H54 (cell line): Measurements from ENCODE around the gene CA10.
A peak's percentile ranks its signal among the peaks of the same experiment; 100 is the strongest.

ENCODE experiments used
- DNase-seq: peaks from one replicate; pipeline ENCODE4 v3.0.0; 2011; ENCODE audit warnings: low spot score, mixed read lengths; ENCODE audit not compliant: insufficient read length
- FAIRE-seq: peaks from 3 replicates; lab custom pipeline; 2011; peaks lifted over from hg19 to GRCh38; lab: Jason Lieb, UNC
- POLR2A ChIP-seq: IDR thresholded peaks from 2 replicates; pipeline ENCODE4 v1.6.1; 2011; ENCODE audit warnings: low read depth, mild to moderate bottlenecking, low read length

CA10 gene

DNA sequence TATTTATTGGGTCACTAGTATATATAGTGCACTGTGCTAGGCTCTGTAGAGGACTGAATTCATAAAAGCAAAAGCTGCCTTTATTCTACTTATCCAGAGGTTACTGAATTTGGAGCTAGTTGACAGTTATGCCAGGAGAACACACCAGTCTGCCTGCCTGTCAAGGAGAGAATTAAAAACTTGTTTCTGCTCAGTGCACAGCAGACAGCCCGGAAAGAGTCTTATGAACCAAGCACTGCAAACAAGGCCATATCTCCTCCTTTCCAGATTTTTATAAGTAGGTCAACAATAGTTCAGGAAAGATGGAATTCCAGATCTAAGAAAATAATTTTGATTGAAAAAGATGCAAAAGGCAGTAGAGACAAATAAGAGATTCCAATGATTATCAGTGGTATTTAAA is 267.8 kb downstream of the CA10 start:
- FAIRE-seq (no peak), DNase-seq (no peak)
- TF ChIP-seq POLR2A, result no peak

DNA sequence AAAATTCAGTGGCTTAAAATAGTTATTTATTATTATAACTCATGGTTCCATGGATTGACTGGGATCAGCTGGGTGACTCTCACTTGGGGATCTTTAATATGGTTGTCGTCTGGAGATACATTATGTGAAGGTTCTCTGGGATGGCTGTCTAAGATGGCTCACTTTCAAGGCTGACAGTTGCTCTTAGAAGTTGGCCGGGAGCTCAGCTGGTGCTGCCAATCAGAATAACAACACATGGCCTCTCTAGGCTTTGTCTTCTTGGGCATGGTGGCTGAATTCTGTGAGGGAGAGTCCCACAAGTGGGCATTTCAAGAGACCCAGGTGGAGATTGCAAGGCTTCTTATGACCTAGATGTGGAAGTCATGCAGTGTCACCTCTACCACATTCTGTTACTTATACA is 269.7 kb downstream of the CA10 start:
- no peak for DNase-seq
- TF ChIP-seq POLR2A, result no peak

GRCh38 chr17:51876986-51877385 is 281.5 kb downstream of the CA10 start:
- FAIRE-seq (no peak), DNase-seq (no peak)
- no peak for TF ChIP-seq POLR2A

More for the DNA sequence above, 269.7 kb downstream of the CA10 start:
- FAIRE-seq, result no peak

- no peak for TF ChIP-seq POLR2A
- FAIRE-seq (no peak), DNase-seq (no peak)
These were observed 285.2 kb downstream of the CA10 start for GRCh38 chr17:51873302-51873701.

- FAIRE-seq, result no peak
- no peak for DNase-seq
- TF ChIP-seq POLR2A, result no peak
These were observed 289.1 kb downstream of the CA10 start for GRCh38 chr17:51869387-51869786.

DNA sequence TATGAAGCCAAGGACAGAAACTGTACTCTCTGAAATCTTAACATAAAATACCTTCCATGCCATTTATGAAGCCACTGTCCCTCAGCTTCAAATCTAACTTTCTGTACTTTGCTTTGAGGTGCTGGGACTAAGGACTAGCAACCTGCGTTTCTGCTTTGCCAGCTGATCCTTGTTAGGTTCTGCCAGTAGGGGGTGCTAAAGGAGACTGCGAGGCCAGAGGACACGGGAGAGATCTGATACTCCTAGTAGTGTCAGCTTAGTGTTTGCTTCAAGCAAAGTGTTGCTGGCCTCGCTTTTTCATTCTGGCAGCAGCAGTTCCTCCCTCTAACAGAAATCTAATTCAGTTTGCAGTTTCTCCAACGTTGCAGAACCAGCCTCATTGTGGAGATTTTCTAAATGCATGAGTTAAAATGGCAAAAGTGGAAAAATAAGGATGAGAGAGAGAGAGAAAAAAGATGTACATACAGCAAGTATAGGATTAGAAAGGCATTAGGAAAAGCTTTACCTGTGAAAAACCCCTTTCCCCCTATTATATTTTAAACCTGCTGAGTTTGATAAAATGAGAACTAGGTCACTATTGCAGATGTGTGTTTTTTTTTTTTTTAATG is 297.5 kb downstream of the CA10 start:
- FAIRE-seq, result peak; percentile 45
- TF ChIP-seq POLR2A, result no peak
- peak; percentile 43 for DNase-seq

GRCh38 chr17:51857052-51857597 is 301.4 kb downstream of the CA10 start:
- DNase-seq, result no peak
- FAIRE-seq, result no peak
- no peak for TF ChIP-seq POLR2A

DNA sequence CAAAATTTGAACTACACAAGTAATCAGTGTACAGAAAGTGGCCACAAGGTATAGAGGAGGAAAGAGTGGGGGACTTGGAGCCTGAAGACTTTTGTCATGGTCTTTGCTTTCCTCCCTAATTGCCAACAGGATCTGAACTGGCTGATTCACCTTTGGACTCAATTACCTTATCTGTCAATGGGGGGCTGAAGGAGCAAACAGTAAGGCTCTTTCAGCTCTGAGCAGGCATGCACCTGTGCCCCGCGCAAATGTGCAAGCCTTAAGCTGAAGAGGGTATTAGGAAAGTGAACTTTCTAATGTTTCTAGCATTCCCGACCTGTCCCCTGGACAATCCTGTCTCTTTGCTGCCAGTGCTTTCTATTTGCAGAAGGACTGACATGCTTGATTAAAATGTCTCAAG is 302.7 kb downstream of the CA10 start:
- DNase-seq, result no peak
- no peak for FAIRE-seq
- no peak for TF ChIP-seq POLR2A

- DNase-seq, result no peak
These were observed 304.7 kb downstream of the CA10 start for GRCh38 chr17:51853857-51854256.

GRCh38 chr17:51852603-51853002 is 305.9 kb downstream of the CA10 start:
- DNase-seq (no peak), FAIRE-seq (no peak)
- TF ChIP-seq POLR2A, result no peak

More at GRCh38 chr17:51853857-51854256, 304.7 kb downstream of the CA10 start:
- FAIRE-seq, result no peak
- no peak for TF ChIP-seq POLR2A

DNA sequence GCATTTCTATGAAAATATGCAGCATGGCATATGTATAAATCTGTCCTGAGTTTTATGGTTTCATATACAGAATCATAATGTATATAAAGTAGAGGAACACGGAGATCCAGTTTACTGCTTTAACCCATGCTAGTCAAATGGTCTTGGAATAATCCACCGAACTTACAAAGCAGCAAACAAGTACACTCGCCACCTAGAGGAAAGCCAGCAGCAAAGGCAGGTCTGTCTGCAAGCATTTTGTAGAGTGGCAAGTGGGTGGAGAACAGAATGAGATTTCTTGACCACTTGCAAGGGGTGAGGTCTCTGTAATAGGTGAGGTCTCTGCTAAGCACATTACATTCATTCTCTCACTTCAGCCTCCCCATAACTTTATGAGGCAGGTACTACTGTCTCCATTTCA is 308.3 kb downstream of the CA10 start:
- no peak for DNase-seq
- no peak for FAIRE-seq
- no peak for TF ChIP-seq POLR2A

- no peak for TF ChIP-seq POLR2A
- no peak for FAIRE-seq
- no peak for DNase-seq
These were observed 310.1 kb downstream of the CA10 start for GRCh38 chr17:51848451-51848850.

DNA sequence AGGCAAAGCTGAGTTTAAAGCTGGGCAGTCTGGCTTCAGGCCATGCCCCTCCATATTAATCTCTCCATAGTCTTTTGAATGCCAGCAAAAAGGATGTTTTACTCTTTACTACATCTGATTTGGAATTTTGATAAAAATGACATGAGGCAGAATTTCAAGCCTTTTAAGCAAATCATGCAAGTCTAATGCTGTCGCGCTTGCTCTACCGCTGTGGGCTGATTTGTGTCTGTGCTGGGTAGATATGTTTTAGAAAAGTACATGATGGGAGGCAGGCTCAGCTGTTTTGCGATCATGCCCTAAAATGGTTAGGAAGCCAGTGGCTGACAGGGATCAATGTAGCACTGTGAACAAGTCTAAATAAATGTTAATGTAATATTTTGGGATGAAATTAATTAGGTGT is 311.9 kb downstream of the CA10 start:
- no peak for TF ChIP-seq POLR2A
- FAIRE-seq (no peak), DNase-seq (no peak)

- FAIRE-seq (no peak), DNase-seq (no peak)
- no peak for TF ChIP-seq POLR2A
These were observed 312.7 kb downstream of the CA10 start for GRCh38 chr17:51845776-51846175.

DNA sequence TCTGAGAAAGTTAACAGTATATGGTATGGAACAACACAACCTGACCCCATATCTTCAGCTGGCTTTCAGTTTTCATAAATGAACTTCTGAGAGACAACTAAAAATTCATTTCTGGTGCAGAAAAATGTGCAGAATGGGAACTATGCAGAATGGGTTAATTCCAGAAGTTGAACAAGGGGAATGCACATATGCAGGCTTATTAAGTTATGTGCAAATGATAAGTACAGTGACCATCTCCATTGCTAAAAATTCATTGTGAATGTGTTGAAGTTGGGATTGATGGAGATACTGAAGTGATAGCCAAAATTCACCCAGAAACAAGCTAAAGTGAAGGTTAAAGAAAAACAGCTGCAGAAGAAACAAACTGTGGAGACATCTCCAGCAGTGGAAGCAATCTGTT is 315.8 kb downstream of the CA10 start:
- DNase-seq, result no peak
- FAIRE-seq, result no peak
- no peak for TF ChIP-seq POLR2A
